ENCODE measurements around the gene TEX55.

- TF ChIP-seq CTCF (IDR thresholded peaks at IDR 0.05) (no peak), POLR2A (IDR thresholded peaks at IDR 0.05) (no peak), EP300 (IDR thresholded peaks at IDR 0.05) (no peak)
Measured at GRCh38 chr3:119104031-119104430, 41.9 kb upstream of the TEX55 start.

All from tibial nerve (tissue), 4 donors.